Endothelial cell of umbilical vein (primary cell): Measurements from ENCODE around the gene TSPAN31. TPM values are rescaled to one million over a fixed set of nuclear protein-coding genes. Genes with fewer than 3 reads are reported as not detected.

ENCODE experiments used
- BruUV-seq: library from RNA; stranded (reverse); fragments of 400-500 nt; replicated peaks from 2 replicates; lab custom pipeline; 2021; lab: Mats Ljungman, UMichigan
- CTCF ChIA-PET: fragments of 300-600, 350-600 bp; sonication (Branson Sonifier 250); formaldehyde crosslinking; loops from one replicate; lab custom pipeline; 2021; ENCODE audit warnings: antibody characterized with exemption, inconsistent platforms; lab: Charles Lee
- POLR2A ChIA-PET: fragments of 300-600, 350-600 bp; sonication (Branson Sonifier 250); formaldehyde crosslinking; loops from one replicate; lab custom pipeline; 2021; ENCODE audit warnings: antibody characterized with exemption, inconsistent platforms; lab: Charles Lee
- DNase-seq: peaks from one replicate; pipeline ENCODE4 v3.0.0-alpha.2; 2011; ENCODE audit warnings: low read depth, low spot score
- FAIRE-seq: peaks from 2 replicates; lab custom pipeline; 2011; peaks lifted over from hg19 to GRCh38; lab: Jason Lieb, UNC
- H2AFZ ChIP-seq: 2 replicates; pipeline ENCODE4 v1.6.0; 2012; ENCODE audit warnings: low read depth, low read length, control low read depth, inconsistent platforms
- H3K27ac ChIP-seq: 2 replicates; pipeline ENCODE4 v1.5.1; 2011; ENCODE audit warnings: low read depth, mild to moderate bottlenecking, control low read depth, low read length, moderate library complexity; ENCODE audit not compliant: insufficient read depth
- H3K27me3 ChIP-seq, 2 experiments: 2 replicates each; pipeline versions ENCODE4 v1.6.0 to v1.6.1; 2011; ENCODE audit warnings: low read length in 2 of 2, mixed read lengths in 1 of 2; ENCODE audit not compliant: control insufficient read depth in 2 of 2, insufficient read depth in 2 of 2
- H3K36me3 ChIP-seq, 2 experiments: 2 replicates in 1 of 2; 3 replicates in 1 of 2; pipeline ENCODE4 v1.5.1; 2011; ENCODE audit warnings: low read length in 2 of 2, mild to moderate bottlenecking in 1 of 2, moderate library complexity in 1 of 2; ENCODE audit not compliant: control insufficient read depth in 2 of 2, insufficient read depth in 2 of 2; ENCODE audit errors: extremely low read depth in 1 of 2
- H3K4me1 ChIP-seq: 3 replicates; pipeline ENCODE4 v1.5.1; 2011; ENCODE audit warnings: mild to moderate bottlenecking, low read length; ENCODE audit not compliant: control insufficient read depth, insufficient read depth; ENCODE audit errors: extremely low read depth
- H3K4me2 ChIP-seq: 2 replicates; pipeline ENCODE4 v1.6.1; 2011; ENCODE audit warnings: low read length, control low read depth, mixed read lengths; ENCODE audit not compliant: insufficient read depth
- H3K4me3 ChIP-seq, 3 experiments: fragments of 200-600 bp in 1 of 3; sonication (generic), shearing (Covaris generic) in 1 of 3; replicated peaks in 1 of 3; 2 replicates each; pipeline ENCODE4 v1.5.1; 2011 to 2016; ENCODE audit warnings: control low read depth in 3 of 3, low read length in 3 of 3, mild to moderate bottlenecking in 2 of 3, inconsistent platforms in 1 of 3, low read depth in 1 of 3, moderate library complexity in 1 of 3; ENCODE audit not compliant: insufficient read depth in 1 of 3
- H3K79me2 ChIP-seq: 2 replicates; pipeline ENCODE4 v1.6.0; 2012; ENCODE audit warnings: low read length, inconsistent platforms; ENCODE audit not compliant: control insufficient read depth, insufficient read depth
- H3K9ac ChIP-seq: replicated peaks from 2 replicates; pipeline ENCODE3; 2011; ENCODE audit warnings: low read length, control low read depth; ENCODE audit not compliant: insufficient read depth; ENCODE audit errors: extremely low read depth
- H3K9me1 ChIP-seq: replicated peaks from 3 replicates; pipeline ENCODE4 v1.6.0; 2011; ENCODE audit warnings: mild to moderate bottlenecking, low read length; ENCODE audit not compliant: control insufficient read depth, insufficient read depth; ENCODE audit errors: extremely low read depth
- H3K9me3 ChIP-seq: replicated peaks from 2 replicates; pipeline ENCODE4 v1.5.1; 2012; ENCODE audit warnings: low read length, inconsistent platforms; ENCODE audit not compliant: control insufficient read depth, insufficient read depth
- H4K20me1 ChIP-seq: replicated peaks from 2 replicates; pipeline ENCODE3; 2011; ENCODE audit warnings: mild to moderate bottlenecking, low read length; ENCODE audit not compliant: control insufficient read depth, insufficient read depth; ENCODE audit errors: extremely low read depth
- EZH2 ChIP-seq: IDR thresholded peaks from 2 replicates; pipeline ENCODE4 v1.6.1; 2012; ENCODE audit warnings: borderline replicate concordance, low read depth, mild to moderate bottlenecking, moderate library complexity, low read length, inconsistent platforms; ENCODE audit not compliant: severe bottlenecking
- FOS ChIP-seq: IDR thresholded peaks from 2 replicates; pipeline ENCODE4 v1.6.1; 2011; ENCODE audit warnings: mild to moderate bottlenecking, low read length, moderate library complexity, borderline replicate concordance; ENCODE audit not compliant: insufficient read depth
- GATA2 ChIP-seq: IDR thresholded peaks from 2 replicates; pipeline ENCODE4 v1.7.0; 2011; ENCODE audit warnings: low read depth, mild to moderate bottlenecking, moderate library complexity, mixed read lengths, low read length; ENCODE audit not compliant: insufficient read length, insufficient read depth
- JUN ChIP-seq: IDR thresholded peaks from 2 replicates; pipeline ENCODE4 v1.6.1; 2011; ENCODE audit warnings: borderline replicate concordance, low read depth; ENCODE audit not compliant: insufficient read length, insufficient read depth
- MYC ChIP-seq: IDR thresholded peaks from one replicate; pipeline ENCODE4 v1.6.1; 2011; ENCODE audit warnings: mild to moderate bottlenecking, low read depth, low read length
- POLR2A ChIP-seq: IDR thresholded peaks from 2 replicates; pipeline ENCODE4 v1.6.1; 2012; ENCODE audit warnings: low read depth, mild to moderate bottlenecking, control low read depth, low read length
- POLR2AphosphoS5 ChIP-seq: IDR thresholded peaks from 2 replicates; pipeline ENCODE4 v1.6.1; 2012; ENCODE audit warnings: low read depth, mild to moderate bottlenecking, control low read depth, low read length, moderate library complexity; ENCODE audit not compliant: insufficient read depth
- dilution Hi-C: fragments of 300-500 bp; cut with MboI; formaldehyde crosslinking; loops from one replicate; pipeline ENCODE4 v1.15.0; 2019; ENCODE audit warnings: low sequenced_read_pairs; ENCODE audit not compliant: extremely low pct_ligation_motif_present
- intact Hi-C: fragments of 100-400 bp; cut with micrococcal nuclease; formaldehyde crosslinking; loops from one replicate; pipeline ENCODE4 v1.10.0; 2022
- polyA plus RNA-seq, 4 experiments: library from polyadenylated mRNA; depleted of rRNA in 3 of 4; stranded (reverse) in 3 of 4; unstranded in 1 of 4; fragments of >200 nt; gene quantifications; 2 replicates each; pipeline versions ENCODE4 v1.2.1 to v1.2.3, GENCODE V29; 2011 to 2012; ENCODE audit warnings: missing spikeins in 1 of 4
- total RNA-seq: library from RNA; stranded (reverse); gene quantifications from 2 replicates; pipeline ENCODE4 v1.2.3, GENCODE V29; 2021
- TF ChIP-seq, protein P1 (sequence below), 2 donors: IDR thresholded peaks; 1 replicate in 1 of 2; 2 replicates in 1 of 2; pipeline ENCODE4 v1.5.1; 2011; ENCODE audit warnings: low read length in 2 of 2, mild to moderate bottlenecking in 2 of 2, moderate library complexity in 2 of 2, control low read depth in 1 of 2, inconsistent platforms in 1 of 2, low read depth in 1 of 2; ENCODE audit not compliant: insufficient read depth in 1 of 2; ENCODE audit errors: extremely low read depth in 1 of 2
- TF ChIP-seq, protein P2 (sequence below): IDR thresholded peaks from 2 replicates; pipeline ENCODE4 v1.6.1; 2011; ENCODE audit not compliant: insufficient read depth, insufficient read length

TSPAN31 gene
- total and polyA plus RNA-seq, 2 donors (not counting 3 experiments of a cell fraction or from before 2014, with no cell fraction given), result 15.0 to 43.9 TPM

DNA sequence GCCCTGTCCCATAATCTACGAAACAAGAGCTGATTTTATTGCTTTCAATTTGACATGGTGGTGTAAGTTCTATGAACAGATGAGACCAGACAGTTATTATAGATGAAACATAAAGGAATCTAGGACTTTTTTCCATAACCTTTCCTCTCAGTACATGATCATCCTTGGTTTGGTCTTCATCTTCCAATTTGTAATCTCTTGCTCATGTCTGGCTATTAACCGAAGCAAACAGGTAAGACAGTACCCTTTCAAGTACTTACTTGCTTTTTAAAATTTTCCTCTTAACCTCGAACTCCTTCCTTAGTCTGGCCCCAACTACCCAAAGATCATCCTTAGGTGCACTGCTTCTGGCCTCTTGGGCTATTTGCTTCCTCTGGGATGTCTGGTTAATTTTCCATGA lies 1.2 kb downstream of the TSPAN31 start:
- intact Hi-C loops, result no loop called here
- Histone ChIP-seq H3K27me3 (peaks cover 3 to 5% of the 10 kb centered on the region in 2 experiments), H2AFZ (no peak overlapping the region), H3K36me3 (peaks cover 4 to 22% of the 10 kb centered on the region in 2 experiments), H3K27ac (no peak overlapping the region), H4K20me1 (no peaks in the 10 kb centered on the region), H3K4me2 (peak overlapping the region; percentile 76), H3K4me1 (peaks cover 11% of the 10 kb centered on the region), H3K4me3 (no peak overlapping the region), H3K9me1 (no peaks in the 10 kb centered on the region), H3K79me2 (peaks cover 9% of the 10 kb centered on the region), H3K9ac (no peak overlapping the region), H3K9me3 (no peaks in the 10 kb centered on the region)
- peak; percentile 2 for TF ChIP-seq POLR2A
- TF ChIP-seq GATA2, result no peak
- FAIRE-seq (no peak), DNase-seq (no peak)
- ChIA-PET POLR2A (no interaction called here), CTCF (interaction anchor here (2.6 kb wide), 1 partner anchor 20 kb away, joined by 20 read pairs; no protein-coding TSS in a partner anchor)
- dilution Hi-C loops, result no loop called here
- BruUV-seq, result no TSS peak

DNA sequence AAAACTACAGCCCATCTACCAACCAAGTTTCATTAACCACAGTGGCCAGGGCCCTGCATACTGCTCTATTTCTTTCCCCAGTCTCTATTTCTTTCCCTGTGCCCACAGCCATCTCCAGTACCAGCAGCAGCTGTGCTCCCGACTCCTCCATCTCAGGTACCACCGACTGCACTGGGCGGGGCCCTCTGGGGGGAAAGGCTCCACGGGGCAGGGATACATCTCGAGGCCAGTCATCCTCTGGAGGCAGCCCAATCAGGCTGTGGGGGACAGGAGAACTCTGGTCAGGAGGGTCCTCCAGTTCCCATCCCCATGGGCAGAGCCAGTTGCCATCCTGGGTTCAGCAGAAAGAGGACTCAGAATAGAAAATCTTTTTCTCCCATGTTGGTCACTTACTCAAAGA lies 4.2 kb downstream of the TSPAN31 start:
- H3K9ac ChIP-seq, result no peak overlapping the region
- ChIA-PET CTCF (interaction anchor here (1.9 kb wide), 1 partner anchor 23 kb away, joined by 4 read pairs; no protein-coding TSS in a partner anchor), POLR2A (no interaction called here)
- peaks cover 19% of the 10 kb centered on the region for H3K4me1 ChIP-seq
- FAIRE-seq, result no peak
- H2AFZ ChIP-seq, result no peak overlapping the region
- H3K27ac ChIP-seq, result no peak overlapping the region
- DNase-seq, result no peak
- H3K79me2 ChIP-seq, result peaks cover 19% of the 10 kb centered on the region
- no peaks in the 10 kb centered on the region for H3K9me3 ChIP-seq
- no peaks in the 10 kb centered on the region for H3K9me1 ChIP-seq
- H3K36me3 ChIP-seq, result peaks cover 4 to 22% of the 10 kb centered on the region in 2 experiments
- H3K4me2 ChIP-seq, result no peak overlapping the region
- BruUV-seq, result no TSS peak
- H4K20me1 ChIP-seq, result no peaks in the 10 kb centered on the region
- no peak overlapping the region for H3K4me3 ChIP-seq
- dilution Hi-C loops (no loop called here), intact Hi-C loops (no loop called here)
- peaks cover 6 to 8% of the 10 kb centered on the region in 2 experiments for H3K27me3 ChIP-seq
- no peak for TF ChIP-seq MYC
- TF ChIP-seq, protein P1, sequence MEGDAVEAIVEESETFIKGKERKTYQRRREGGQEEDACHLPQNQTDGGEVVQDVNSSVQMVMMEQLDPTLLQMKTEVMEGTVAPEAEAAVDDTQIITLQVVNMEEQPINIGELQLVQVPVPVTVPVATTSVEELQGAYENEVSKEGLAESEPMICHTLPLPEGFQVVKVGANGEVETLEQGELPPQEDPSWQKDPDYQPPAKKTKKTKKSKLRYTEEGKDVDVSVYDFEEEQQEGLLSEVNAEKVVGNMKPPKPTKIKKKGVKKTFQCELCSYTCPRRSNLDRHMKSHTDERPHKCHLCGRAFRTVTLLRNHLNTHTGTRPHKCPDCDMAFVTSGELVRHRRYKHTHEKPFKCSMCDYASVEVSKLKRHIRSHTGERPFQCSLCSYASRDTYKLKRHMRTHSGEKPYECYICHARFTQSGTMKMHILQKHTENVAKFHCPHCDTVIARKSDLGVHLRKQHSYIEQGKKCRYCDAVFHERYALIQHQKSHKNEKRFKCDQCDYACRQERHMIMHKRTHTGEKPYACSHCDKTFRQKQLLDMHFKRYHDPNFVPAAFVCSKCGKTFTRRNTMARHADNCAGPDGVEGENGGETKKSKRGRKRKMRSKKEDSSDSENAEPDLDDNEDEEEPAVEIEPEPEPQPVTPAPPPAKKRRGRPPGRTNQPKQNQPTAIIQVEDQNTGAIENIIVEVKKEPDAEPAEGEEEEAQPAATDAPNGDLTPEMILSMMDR (IDR thresholded peaks at IDR 0.05; ENCODE audit: extremely low read depth in 1 of 2, insufficient read depth in 1 of 2, low read depth in 1 of 2, low read length in 2 of 2), result no peak
- no peak for TF ChIP-seq JUN
- no peak for TF ChIP-seq POLR2AphosphoS5
- no peak for TF ChIP-seq FOS
- TF ChIP-seq POLR2A, result no peak
- TF ChIP-seq, protein P2, sequence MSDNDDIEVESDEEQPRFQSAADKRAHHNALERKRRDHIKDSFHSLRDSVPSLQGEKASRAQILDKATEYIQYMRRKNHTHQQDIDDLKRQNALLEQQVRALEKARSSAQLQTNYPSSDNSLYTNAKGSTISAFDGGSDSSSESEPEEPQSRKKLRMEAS, result no peak
- no peak for TF ChIP-seq EZH2
